ENCODE measurements around the gene MAP2K1.
A peak's percentile ranks its signal among the peaks of the same experiment; 100 is the strongest.

- no peak for TF ChIP-seq POLR2A (IDR thresholded peaks at IDR 0.05)
- TF ChIP-seq, protein P1, sequence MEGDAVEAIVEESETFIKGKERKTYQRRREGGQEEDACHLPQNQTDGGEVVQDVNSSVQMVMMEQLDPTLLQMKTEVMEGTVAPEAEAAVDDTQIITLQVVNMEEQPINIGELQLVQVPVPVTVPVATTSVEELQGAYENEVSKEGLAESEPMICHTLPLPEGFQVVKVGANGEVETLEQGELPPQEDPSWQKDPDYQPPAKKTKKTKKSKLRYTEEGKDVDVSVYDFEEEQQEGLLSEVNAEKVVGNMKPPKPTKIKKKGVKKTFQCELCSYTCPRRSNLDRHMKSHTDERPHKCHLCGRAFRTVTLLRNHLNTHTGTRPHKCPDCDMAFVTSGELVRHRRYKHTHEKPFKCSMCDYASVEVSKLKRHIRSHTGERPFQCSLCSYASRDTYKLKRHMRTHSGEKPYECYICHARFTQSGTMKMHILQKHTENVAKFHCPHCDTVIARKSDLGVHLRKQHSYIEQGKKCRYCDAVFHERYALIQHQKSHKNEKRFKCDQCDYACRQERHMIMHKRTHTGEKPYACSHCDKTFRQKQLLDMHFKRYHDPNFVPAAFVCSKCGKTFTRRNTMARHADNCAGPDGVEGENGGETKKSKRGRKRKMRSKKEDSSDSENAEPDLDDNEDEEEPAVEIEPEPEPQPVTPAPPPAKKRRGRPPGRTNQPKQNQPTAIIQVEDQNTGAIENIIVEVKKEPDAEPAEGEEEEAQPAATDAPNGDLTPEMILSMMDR (IDR thresholded peaks at IDR 0.05) = peak in 1 of 4 donors; percentile 9
Measured at GRCh38 chr15:66404532-66404931, 17.8 kb downstream of the MAP2K1 start.
